ENCODE data around the gene KRTAP5-2.

DNA sequence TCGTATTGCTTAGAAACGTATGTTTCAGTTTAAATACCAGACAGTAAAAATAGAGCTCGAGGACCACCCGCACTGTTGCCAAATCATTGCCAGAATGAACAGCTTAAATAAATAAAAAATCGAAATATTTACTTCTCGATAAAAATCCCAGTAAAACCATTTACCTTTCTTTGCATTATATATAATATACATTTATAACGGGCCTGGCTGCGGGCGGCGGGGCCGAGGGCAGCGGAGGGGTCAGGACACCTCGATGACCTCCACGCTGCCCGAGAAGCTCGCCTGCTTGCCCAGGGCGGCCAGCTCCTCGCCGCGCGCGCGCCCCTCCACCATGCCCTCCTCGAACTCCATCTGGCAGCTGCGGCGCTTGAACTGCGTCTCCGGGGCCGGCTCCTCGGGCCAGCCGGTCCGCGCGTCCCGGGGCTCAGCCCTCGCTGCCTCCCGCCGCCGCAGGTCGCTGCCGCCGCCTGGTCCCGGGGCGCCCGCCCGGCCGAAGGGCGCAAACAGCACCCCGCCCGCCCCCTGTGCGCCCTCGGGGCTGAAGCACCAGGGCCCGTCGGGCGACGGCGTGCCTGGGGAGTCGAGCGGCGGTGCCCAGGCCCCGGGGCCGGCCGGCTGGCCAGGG is 41.7 kb downstream of the KRTAP5-2 start:
- TF ChIP-seq EZH2 (IDR thresholded peaks at IDR 0.05; ENCODE audit: low read length, unreplicated experiment) = no peak
- TF ChIP-seq, protein P1, sequence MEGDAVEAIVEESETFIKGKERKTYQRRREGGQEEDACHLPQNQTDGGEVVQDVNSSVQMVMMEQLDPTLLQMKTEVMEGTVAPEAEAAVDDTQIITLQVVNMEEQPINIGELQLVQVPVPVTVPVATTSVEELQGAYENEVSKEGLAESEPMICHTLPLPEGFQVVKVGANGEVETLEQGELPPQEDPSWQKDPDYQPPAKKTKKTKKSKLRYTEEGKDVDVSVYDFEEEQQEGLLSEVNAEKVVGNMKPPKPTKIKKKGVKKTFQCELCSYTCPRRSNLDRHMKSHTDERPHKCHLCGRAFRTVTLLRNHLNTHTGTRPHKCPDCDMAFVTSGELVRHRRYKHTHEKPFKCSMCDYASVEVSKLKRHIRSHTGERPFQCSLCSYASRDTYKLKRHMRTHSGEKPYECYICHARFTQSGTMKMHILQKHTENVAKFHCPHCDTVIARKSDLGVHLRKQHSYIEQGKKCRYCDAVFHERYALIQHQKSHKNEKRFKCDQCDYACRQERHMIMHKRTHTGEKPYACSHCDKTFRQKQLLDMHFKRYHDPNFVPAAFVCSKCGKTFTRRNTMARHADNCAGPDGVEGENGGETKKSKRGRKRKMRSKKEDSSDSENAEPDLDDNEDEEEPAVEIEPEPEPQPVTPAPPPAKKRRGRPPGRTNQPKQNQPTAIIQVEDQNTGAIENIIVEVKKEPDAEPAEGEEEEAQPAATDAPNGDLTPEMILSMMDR (conservative IDR thresholded peaks at IDR 0.05; ENCODE audit: low read depth, low read length) = no peak

Measured in PC-3 (cell line).